ENCODE data around the gene NKX2-8.
"Not testable (repeated sequence)": the region's sequence is repeated elsewhere in the genome, so short reads cannot be mapped to it uniquely, and the experiment has no call there.

Gene NKX2-8

GRCh38 chr14:36579573-36580140 is 2.8 kb downstream of the NKX2-8 start:
- DNase-seq, result no peak

GRCh38 chr14:36579001-36579555 is 3.3 kb downstream of the NKX2-8 start:
- no peak for DNase-seq

DNA sequence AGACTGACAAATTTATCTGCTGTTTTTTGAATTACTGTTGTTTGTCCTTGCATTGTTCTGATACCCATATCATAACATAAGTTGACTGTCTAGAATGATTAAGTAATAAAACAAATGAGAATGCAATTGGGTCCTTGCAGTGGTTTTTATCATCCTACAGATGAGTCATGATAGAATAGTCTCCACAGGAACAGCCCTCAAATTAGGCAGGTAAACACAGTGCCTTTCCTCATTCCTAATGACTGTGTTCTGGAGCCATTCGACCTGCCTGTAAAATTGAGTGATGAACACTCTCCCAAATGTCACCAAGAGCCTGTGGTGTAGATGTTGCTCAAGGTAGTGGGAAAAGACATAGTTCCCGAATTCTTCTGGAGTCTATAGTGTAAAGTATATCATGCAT is 12.3 kb downstream of the NKX2-8 start:
- DNase-seq, result no peak

DNA sequence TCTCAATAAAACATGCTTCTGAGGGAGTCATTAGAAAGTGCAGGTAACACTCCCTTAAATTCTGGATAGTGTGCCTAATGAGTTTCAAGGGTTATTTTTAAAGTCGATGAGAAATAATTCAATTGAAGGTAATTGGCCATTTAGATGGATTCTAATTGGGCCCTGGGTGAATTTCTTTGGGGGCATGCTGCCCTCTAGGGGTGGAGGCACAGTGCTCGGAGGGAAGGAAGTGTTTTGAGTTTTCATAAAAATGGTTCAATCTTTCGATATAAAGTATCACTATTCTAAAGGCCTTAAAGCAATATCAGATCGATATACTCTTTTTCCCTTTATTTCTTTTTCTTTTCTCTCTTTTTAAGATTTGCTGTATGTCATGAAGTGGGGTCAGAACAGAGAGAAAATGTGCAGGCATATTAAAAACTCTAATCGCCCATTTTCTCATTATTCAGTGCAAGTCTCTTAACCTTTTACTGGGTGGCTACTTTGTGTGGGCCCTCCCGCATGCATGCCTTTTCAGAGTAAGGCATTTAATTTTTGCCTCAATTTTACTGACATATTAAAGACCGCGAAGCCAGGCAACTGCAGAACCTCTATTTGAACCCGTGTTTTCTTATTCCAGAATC is 25.5 kb downstream of the NKX2-8 start:
- DNase-seq, result peak; percentile 44 to 58

GRCh38 chr14:36555998-36556743 is 26.2 kb downstream of the NKX2-8 start:
- DNase-seq, result no peak

GRCh38 chr14:36553656-36554260 is 28.7 kb downstream of the NKX2-8 start:
- DNase-seq, result peak; percentile 61 to 68

- no peak for DNase-seq
Measured at GRCh38 chr14:36550899-36551298, 31.5 kb downstream of the NKX2-8 start.

DNA sequence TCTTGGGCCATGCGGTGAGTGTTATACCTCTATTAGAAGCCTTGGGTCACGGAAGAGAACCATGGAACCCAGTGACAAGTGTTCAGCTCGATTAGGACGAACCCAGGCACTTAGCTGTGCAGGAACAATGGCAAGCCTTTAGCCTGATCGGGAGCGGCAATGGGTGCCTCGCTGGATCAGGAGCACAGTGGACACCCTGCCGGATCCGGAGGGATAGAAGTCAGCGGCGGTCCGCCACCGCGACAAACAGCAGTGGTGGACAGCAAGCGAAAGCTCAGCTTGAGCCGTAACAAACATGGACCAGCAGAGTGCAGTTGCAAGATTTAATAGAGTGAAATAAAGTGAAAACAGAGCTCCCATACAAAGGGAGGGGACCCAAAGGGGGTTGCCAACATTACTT is 38.1 kb downstream of the NKX2-8 start:
- DNase-seq, result not testable (repeated sequence)

DNA sequence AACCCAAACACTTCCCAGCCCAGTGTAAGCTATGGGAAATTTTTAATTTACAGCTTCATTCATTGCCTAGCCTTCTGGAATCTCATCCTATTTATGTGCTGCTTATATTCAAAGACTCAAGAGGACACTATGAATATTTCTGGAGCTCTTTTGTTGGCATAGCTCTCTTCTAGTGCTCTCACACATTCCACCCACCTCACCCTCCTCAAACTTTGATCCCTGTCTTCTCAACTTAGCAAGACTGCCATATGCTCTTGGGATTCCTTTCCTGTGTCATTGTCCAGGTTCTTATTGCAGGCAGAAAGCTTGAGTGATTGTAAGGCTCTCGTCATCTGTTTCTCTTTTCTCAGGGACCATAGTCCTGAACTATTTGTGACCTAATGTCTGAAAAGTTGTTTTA is 44.4 kb downstream of the NKX2-8 start:
- no peak for DNase-seq

All from Kasumi-1 (cell line).